Measurements from ENCODE around the gene CHST11.

CHST11 gene

GRCh38 chr12:104748356-104748755 lies 291.6 kb downstream of the CHST11 start:
- no peak for DNase-seq
- TF ChIP-seq POLR2A (IDR thresholded peaks at IDR 0.05; ENCODE audit: low read length) (no peak), GATA1 (IDR thresholded peaks at IDR 0.05; ENCODE audit: low read depth, low read length) (no peak)

GRCh38 chr12:104748790-104749189 lies 292.0 kb downstream of the CHST11 start:
- TF ChIP-seq GATA1 (IDR thresholded peaks at IDR 0.05; ENCODE audit: low read depth, low read length) (no peak), POLR2A (IDR thresholded peaks at IDR 0.05; ENCODE audit: low read length) (no peak)
- no peak for DNase-seq

DNA sequence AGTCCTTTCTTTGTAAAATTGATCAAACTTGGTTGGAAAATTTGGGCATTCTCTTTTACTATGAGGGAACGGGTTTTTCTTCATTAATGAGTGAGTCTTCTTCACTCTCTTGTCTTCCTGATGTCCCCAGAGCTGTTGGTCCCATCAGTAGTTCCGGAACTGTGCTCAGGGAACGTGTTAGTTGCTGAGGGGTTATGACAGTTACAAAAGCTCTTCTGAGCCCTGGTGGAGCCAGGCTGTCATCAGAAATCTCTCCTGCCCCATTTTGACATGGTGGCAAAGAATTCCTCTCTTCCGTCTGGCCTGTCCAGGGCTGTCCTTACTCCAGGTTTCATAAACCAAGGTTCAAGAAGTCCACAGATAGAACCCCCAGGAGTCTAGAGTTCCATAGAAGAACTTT lies 292.8 kb downstream of the CHST11 start:
- no peak for DNase-seq
- TF ChIP-seq POLR2A (IDR thresholded peaks at IDR 0.05; ENCODE audit: low read length): no peak
- TF ChIP-seq GATA1 (IDR thresholded peaks at IDR 0.05; ENCODE audit: low read depth, low read length): no peak

DNA sequence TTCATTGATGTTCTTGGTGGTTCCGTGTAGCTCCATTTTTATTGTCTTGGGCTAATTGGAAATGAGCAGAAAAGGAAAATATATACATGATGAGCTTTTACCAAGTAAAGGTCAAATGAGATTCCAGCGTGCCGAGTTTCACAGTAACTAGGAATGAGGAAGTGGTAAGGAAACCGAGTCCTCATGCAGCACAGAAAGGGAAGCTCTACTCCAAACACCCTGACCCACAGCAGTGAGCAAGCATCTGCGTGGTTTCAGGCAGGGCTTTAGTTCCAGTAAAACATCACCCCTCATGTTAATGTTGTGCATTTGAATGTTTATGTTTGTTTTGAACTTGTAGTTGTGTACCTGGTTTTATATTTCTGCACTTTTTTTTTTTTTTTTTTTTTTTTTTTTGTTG lies 293.3 kb downstream of the CHST11 start:
- no peak for TF ChIP-seq POLR2A (IDR thresholded peaks at IDR 0.05; ENCODE audit: low read length)
- TF ChIP-seq GATA1 (IDR thresholded peaks at IDR 0.05; ENCODE audit: low read depth, low read length): no peak
- no peak for DNase-seq

GRCh38 chr12:104751120-104751519 lies 294.4 kb downstream of the CHST11 start:
- no peak for DNase-seq
- TF ChIP-seq POLR2A (IDR thresholded peaks at IDR 0.05; ENCODE audit: low read length) (no peak), GATA1 (IDR thresholded peaks at IDR 0.05; ENCODE audit: low read depth, low read length) (no peak)

GRCh38 chr12:104751594-104751993 lies 294.8 kb downstream of the CHST11 start:
- no peak for DNase-seq
- no peak for TF ChIP-seq POLR2A (IDR thresholded peaks at IDR 0.05; ENCODE audit: low read length)
- TF ChIP-seq GATA1 (IDR thresholded peaks at IDR 0.05; ENCODE audit: low read depth, low read length): no peak

GRCh38 chr12:104752016-104752415 lies 295.3 kb downstream of the CHST11 start:
- no peak for DNase-seq
- TF ChIP-seq POLR2A (IDR thresholded peaks at IDR 0.05; ENCODE audit: low read length) (no peak), GATA1 (IDR thresholded peaks at IDR 0.05; ENCODE audit: low read depth, low read length) (no peak)

- DNase-seq: no peak
- TF ChIP-seq POLR2A (IDR thresholded peaks at IDR 0.05; ENCODE audit: low read length): no peak
- no peak for TF ChIP-seq GATA1 (IDR thresholded peaks at IDR 0.05; ENCODE audit: low read depth, low read length)
These were observed 296.1 kb downstream of the CHST11 start for GRCh38 chr12:104752881-104753280.

- no peak for TF ChIP-seq POLR2A (IDR thresholded peaks at IDR 0.05; ENCODE audit: low read length)
- TF ChIP-seq GATA1 (IDR thresholded peaks at IDR 0.05; ENCODE audit: low read depth, low read length): no peak
- no peak for DNase-seq
These were observed 300.2 kb downstream of the CHST11 start for GRCh38 chr12:104756901-104757300.

GRCh38 chr12:104758771-104759170 lies 302.0 kb downstream of the CHST11 start:
- DNase-seq: no peak
- no peak for TF ChIP-seq GATA1 (IDR thresholded peaks at IDR 0.05; ENCODE audit: low read depth, low read length)
- TF ChIP-seq POLR2A (IDR thresholded peaks at IDR 0.05; ENCODE audit: low read length): no peak

- TF ChIP-seq POLR2A (IDR thresholded peaks at IDR 0.05; ENCODE audit: low read length): no peak
- TF ChIP-seq GATA1 (IDR thresholded peaks at IDR 0.05; ENCODE audit: low read depth, low read length): no peak
- no peak for DNase-seq
These were observed 304.3 kb downstream of the CHST11 start for GRCh38 chr12:104761091-104761490.

GRCh38 chr12:104761611-104762010 lies 304.9 kb downstream of the CHST11 start:
- DNase-seq: no peak
- no peak for TF ChIP-seq POLR2A (IDR thresholded peaks at IDR 0.05; ENCODE audit: low read length)
- TF ChIP-seq GATA1 (IDR thresholded peaks at IDR 0.05; ENCODE audit: low read depth, low read length): no peak

DNA sequence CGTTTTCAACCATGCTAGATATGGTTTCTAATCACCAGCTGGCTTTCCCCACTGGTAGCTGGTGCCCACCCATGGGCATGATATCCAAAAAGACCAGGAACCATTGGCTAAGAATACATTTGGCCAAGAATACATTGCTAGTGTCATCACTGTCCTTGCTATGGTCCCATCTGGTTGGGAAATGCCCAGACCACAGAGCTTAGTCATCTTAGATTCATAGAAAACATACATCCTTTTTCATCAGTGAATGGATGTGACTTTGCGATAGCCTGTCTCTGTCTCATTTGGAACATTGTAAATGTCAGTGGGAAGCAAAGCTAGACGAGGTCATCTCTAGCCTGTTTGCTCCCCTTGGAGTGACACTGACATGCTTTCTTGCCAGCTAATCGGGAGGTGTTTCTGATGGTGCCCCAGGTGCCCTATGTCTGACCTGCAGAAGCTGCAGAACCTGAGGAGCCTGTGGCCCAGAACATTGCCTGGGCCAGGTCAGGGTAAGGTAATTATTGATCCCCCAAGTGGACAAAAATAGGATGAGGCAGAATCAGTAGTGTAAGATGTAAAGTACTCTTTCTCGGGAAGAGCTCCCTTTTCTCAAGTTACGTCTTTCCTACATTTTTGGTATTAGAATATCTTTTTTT lies 306.5 kb downstream of the CHST11 start:
- TF ChIP-seq GATA1 (IDR thresholded peaks at IDR 0.05; ENCODE audit: low read depth, low read length): no peak
- TF ChIP-seq POLR2A (IDR thresholded peaks at IDR 0.05; ENCODE audit: low read length): no peak
- DNase-seq: no peak

DNA sequence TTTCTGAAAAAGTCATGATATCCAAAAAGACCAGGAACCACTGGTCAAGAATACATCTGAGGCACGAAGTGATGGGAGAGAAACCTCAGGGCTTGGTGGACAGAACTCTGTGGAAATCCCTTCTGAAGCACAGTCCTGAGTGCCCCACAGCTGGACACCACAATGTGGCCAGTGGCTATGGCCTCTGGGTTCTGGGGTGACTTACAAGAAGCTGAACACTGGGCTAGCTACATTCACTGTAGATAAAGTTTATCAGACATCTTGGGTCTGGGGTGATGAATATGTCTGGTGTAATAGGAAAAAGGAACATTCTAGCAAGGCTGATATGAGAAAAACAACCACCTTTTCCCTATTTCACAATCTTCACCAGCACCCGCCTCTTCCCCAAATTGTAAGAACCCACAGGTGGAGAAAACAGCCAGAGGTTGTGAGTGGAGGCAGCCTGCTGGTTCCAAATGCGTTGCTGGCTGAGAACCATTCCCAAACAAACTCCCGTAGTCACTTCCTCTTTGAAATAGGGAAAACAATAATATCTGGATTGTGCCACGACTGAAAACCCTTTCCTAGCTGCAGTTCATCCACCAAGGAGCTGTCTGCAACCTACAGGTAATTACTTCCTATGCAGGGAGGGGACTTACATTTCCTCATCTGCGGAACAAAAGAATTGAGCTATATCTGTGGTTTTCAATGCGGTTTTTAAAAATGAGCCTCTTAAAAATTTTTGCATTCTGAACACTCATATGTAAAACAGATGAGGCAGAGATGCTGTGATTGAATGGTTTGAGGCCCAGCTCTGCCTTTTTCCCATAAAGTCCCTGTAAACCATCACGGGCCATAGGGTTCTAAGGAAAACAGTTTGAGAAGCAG lies 307.7 kb downstream of the CHST11 start:
- no peak for DNase-seq
- TF ChIP-seq POLR2A (IDR thresholded peaks at IDR 0.05; ENCODE audit: low read length): no peak
- no peak for TF ChIP-seq GATA1 (IDR thresholded peaks at IDR 0.05; ENCODE audit: low read depth, low read length)

GRCh38 chr12:104767261-104767660 lies 310.5 kb downstream of the CHST11 start:
- DNase-seq: no peak
- TF ChIP-seq GATA1 (IDR thresholded peaks at IDR 0.05; ENCODE audit: low read depth, low read length): no peak
- TF ChIP-seq POLR2A (IDR thresholded peaks at IDR 0.05; ENCODE audit: low read length): no peak
